Occipital lobe (tissue), 2 donors: ENCODE results near the gene PUDP. TPM values are rescaled to one million over a fixed set of nuclear protein-coding genes. Genes with fewer than 3 reads are reported as not detected.
"Not testable (repeated sequence)": the region's sequence is repeated elsewhere in the genome, so short reads cannot be mapped to it uniquely, and the experiment has no call there.

Source experiments
- DNase-seq: peaks from one replicate; lab custom pipeline; 2025; lab: John Stamatoyannopoulos, UW
- total RNA-seq: library from RNA; depleted of rRNA; stranded (reverse); fragments of >200 nt; gene quantifications from one replicate; pipeline ENCODE4 v1.2.3, GENCODE V29; 2014

Gene PUDP
- total RNA-seq = 5.8 TPM

DNA sequence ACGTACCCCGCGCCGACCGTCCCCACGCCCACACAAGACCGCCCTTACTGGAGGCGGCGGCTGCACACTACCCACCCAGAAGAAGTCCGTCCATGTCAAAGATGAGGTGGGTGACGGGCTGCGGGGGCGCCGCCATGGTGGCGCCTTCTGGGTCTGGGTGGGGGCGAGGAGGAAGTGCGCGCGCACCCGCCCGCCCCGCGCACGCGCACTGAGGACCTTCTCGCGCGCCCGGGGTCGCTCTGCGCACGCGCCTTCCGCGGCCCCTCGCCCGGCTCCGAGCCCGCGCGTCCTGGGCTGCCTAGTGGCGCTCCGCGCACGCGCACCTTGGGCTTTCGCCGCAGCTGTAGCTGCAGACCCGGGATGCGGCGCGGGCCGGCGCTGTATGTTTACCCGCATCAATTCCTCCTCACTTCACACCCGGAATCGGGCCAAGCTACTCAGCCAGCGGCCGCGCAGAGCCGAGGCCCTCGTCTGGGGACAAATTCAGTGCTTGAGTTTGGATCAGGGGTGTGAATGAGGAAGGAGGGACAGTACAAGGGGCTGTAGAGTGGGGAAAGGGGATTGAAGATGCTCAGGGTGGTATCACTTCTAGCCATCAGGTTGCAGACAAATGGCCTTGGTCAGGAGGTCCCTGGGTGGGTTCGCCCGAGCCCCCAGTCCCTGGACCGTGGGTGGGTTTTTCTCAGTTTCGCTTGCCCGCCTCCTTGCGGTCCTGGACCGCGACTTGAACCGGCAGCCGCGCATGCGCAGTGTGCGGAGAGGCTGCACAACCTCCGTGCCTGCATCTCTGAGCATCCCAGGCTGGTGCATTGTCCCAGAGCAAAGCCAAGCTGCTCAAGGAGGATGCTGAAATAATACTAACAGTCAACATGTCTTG is at the start of gene PUDP:
TSS of gene PUDP (minus strand) at position 176 of the 877 bp plus-strand sequence. CDS start at position 136, 40 bp downstream.
- DNase-seq = peak; percentile 58

DNA sequence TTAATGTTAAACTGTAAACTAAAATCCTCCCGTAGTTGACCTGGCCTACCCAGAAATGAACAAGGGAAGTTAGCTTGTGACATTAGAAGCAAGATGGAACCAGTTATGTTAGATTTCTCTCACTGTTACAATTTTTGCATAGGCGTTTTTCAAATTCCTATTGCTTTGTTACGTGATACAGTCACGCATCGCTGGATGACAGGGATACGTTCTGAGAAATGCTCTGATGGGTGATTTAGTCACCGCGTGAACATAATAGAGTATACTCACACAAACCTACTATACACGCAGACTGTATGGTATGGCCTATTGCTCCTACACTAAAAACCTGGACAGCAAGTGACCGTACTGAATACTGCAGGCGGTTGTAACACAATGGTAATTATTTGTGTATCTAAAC is 46.7 kb upstream of the PUDP start:
- DNase-seq = no peak

DNA sequence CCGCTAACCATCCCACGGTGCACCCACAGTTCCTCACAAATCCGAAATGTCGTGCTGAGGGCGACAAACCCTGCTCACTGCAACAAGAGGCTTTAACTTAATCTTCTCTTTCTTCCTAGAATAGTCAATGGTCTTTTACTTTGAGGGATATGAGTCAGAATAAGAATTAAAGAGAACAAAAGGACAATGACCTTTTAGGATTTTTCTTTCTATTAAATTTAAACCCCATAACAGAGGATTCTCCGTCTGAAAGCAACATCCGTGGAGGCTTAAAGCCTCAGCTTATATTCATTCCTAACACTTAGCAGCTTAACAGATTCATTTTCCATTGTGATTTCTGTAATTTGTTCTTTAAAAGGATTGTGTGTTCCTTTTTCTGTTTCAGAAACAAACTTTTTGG is 44.9 kb upstream of the PUDP start:
- DNase-seq = no peak

DNA sequence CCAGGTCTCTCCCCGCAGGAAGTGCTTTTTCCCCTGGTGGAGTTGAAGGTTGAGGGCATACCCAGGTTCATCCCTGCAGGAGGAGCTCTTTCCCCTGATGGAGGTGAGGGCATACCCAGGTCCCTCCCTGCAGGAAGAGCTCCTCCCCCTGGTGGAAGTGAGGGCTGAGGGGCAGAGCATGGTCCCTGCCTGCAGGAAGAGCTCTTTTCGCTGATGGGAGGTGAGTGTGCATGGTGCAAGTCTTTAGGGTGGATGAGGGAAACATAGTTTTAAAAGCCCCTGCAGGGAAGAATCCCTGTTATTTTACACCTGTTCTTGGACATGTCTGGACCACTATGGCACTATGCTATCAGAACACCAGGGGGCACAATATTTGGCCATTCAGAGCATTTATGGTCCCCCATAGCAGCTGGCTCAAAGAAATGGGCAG is 43.7 kb upstream of the PUDP start:
- DNase-seq = no peak

DNA sequence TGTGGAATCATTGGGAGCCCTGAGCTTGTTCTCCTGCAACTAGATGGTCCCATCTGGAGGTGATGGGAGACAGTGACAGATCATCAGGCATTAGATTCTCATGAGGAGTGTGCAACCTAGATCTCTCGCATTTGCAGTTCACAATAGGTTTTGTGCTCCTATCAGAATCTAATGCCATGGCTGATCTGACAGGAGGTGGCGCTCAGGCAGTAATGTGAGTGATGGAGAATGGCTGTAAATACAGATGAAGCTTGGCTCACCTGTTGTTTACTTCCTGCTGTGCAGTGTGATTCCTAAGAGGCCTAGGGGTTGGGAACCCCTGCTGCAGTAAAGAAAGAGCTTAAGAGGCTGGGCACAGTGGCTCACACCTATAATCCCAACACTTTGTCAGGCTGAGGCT is 42.2 kb upstream of the PUDP start:
- DNase-seq = no peak

DNA sequence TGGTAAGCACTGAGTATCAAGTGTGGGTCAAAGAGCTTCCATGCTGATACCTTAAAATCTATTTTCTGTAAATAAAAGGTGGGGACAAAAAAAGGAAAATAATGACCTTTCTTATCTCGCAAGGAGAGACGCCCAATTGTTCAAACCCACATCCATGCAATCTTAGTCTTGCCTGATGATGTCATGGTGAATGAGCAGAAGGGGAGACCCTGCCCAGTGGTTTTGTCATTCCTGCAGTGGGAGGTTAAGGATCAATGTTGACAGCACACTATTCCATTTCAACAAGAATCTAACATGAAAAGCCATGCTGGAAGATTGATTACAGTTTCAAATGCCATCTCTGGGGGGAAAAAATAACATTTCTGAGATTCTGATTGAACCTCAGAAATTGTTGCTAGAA is 40.7 kb upstream of the PUDP start:
- no peak for DNase-seq

DNA sequence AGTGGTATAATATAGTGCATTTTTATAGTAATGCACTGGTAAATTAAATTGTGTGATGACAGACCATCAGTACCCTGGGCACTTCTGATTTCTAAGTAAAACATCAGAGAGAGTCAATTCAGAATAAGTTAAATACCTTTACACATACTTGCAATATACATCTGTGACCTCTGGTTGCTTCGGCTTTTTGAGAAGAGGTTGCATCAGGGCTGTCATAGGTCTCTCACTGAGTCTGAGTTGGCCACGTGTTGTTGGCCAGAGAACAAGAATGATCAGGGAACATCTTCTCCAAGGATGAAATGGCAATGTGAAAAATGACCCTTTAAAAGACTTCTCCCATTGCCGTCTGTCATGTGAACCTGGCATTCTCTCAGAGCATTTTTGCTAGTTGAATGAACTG is 36.9 kb upstream of the PUDP start:
- DNase-seq = no peak

DNA sequence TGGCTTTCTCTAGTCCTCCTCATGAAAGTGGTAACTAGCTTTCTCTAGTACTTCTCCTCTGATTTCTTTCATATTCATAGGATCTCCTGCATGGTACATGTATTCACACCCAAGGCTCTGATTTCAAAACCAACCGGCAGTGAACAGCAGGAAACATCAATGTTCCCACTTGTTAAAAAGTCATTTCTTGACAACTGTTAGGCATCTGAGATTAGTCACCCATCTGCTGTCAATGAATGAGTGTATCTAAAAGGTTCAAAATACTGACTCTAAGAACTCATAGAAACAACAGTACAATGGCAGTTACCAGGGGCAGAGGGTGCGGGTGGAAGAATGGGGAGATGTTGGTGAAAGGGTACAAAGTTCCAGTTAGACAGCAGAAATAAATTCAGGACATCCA is 31.5 kb upstream of the PUDP start:
- DNase-seq = no peak

DNA sequence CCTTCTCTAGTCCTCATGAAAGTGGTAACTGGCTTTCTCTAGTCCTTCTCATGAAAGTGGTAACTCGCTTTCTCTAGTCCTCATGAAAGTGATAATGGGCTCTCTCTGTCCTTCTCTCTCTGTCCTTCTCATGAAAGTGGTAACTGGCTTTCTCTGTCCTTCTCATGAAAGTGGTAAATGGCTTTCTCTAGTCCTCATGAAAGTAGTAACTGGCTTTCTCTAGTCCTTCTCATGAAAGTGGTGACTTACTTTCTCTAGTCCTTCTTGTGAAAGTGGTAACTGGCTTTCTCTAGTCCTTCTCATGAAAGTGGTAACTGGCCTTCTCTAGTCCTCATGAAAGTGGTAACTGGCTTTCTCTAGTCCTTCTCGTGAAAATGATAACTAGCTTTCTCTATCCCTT is 30.9 kb upstream of the PUDP start:
- DNase-seq = not testable (repeated sequence)

DNA sequence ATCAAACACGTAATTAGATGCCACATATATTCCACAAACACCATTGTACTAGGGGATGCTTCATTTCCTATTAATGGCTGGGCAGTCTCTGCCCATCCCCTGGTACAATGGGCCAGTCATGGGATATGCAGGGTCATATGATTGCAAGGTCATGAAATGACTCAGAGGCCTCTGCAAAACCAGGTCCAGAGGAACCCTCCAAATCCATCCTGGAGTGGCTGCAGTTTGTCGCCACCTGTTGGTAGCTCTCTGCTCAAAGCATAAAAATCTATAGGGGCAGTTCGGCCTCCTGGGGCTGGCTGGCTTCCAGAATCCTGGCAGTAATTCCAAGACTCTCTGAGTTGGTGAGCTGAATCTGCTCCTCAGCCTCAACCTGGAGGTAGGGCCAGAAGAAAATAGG is 22.9 kb upstream of the PUDP start:
- no peak for DNase-seq

DNA sequence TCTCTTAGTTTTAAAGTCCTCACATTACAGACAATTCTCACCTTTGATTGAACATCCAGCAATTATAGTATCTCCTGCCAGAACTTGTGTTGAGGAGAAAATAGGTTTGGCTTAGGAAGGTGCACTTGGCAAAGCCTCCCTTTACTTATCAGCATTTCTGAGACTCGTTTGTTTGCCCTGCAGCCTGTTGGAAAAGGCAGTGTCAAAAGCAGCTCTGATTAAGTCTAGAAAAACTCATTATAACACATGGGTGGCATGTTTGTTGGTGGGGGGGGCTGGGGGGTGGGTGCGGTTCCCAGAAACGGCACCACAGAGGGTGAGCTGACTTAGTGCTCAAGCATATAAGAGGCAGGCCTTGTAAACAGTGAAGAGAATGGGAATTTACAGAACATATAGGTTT is 21.7 kb upstream of the PUDP start:
- DNase-seq = no peak

DNA sequence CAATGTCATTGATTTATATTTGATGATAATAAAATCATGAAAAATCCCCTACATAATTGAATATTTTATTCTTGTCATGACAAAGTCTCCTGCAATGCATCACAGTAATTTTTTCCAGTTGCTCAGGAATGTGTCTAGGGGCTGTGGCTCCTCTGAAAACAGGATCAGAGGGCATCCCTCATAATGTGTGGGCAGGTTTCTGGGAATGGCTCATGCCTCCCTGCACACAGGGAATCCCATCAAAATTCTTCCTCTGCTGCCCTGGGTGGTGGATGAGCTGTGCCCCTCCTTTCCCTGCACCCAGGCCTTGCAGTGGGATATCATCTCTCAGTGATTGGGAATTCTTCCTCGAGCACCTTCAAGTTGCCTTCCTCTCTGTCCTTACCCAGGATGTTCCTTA is 20.4 kb upstream of the PUDP start:
- no peak for DNase-seq

DNA sequence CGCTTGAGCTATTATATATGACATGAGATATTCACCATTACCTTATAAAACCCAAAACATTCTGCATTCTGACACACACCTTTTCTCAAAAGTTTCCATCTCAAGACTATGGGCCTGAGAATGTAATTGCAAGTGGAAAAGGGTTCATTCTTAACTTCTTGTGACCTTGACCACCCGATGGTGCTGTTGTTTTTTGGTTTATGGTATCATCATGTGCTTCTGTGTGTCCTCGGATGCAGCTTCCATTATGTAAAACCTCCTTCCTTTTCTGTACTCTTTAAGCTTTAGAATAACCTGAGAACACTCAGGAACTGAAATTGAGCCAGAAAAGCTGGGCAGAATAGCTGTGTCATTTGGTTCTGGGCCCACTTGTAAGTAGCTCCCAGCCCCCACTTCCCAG is 16.2 kb upstream of the PUDP start:
- no peak for DNase-seq

DNA sequence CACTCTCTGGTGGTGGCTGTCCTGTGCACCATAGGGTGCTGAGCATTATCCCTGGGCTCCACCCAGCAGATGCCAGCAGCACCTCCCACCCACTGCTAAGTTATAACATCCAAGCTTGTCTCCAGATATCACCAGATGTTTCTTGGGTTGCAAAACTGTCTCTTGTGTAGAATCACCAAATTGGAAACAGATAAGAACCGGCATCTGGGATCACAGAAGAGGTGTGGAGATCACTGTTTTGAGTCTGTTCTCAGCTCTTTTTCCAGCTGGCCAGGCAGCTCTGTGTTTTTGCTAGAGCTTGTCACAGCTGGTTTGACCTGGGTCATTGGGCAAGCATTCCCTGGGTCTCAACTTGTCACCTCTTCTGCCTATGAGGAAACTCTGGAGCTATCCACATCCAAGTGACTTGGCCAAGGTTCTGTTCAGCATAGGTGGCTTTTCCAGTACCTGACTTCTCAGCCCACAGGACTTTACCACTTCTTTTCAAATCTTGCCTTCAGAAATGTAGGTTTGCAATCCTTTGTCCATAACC is 15.3 kb upstream of the PUDP start:
- no peak for DNase-seq

DNA sequence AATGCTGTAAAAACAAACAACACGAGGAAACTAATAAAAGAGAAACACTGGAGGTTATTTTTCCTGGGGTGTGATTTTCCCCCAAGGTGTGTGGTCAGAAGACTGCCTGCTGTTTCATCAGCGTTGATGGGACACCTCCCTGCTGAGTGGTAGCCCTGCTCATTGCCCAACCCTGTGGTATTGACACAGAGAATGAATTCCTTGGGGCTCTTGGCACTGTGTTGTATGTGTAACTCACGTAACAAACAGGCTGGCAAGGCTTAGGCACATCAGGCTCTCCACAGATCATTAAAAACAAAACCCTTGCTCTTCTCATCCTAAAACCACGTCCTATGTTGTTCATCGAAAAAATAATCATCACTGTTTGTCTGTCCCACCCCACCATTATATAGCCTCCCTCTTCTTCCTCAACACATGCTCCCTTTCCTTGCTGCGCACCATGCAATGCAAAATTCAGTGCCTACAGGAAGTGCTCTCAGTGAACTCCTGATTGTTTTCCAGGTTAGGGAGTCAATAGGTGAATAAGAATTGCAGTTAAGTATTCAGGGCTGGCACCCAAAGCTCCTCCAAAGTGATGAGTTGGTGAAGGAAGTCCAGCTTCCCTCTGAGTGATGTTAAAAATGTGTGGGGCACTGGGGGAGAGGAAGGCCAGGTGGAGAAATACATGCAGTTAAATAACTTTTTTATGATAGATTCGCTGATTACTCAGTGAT is 11.4 kb upstream of the PUDP start:
- no peak for DNase-seq

DNA sequence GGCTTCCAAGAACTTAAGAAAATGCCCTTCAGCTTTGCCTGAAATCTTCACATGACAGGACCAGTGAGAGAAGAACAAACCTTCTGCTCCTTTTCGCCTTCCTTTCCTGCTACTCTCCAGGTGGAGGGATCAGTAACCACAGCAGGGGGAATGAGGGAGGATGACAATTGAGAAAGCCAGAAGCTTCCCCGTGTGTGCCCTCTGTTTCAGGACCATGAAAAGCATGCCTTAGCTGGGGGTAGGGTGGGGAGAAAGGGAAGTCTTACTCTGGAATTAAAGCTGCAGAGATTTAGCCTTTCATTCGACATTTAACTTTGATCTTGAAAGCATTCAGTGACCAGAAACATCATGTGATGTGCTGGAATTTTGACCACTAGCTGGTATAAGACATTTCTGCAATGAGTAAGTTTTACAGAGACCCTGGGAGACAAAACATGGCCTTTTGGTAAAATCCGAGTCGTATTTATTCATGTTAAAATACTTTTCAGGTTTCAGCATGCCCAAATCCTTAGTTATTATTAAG is 10.6 kb upstream of the PUDP start:
- DNase-seq = no peak

DNA sequence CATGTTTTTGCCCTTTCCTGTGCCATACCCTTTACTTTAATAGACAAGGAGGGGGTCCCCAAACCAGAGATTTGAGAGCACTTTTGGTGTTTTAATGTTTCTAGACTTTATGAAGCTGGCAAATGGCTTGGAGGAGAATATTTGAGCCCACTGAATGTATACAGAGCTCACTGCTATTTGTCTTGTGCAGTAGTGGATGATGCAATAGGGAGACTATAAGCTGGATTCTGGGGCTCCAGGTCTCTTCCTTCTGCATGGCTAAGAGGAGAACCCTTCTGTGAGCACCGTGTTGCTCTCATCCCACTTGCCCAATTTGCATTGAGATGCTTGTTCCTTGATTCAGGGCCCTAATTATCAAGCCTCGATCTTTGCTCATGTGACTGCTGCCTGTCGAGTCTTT is 8.9 kb upstream of the PUDP start:
- DNase-seq = no peak

DNA sequence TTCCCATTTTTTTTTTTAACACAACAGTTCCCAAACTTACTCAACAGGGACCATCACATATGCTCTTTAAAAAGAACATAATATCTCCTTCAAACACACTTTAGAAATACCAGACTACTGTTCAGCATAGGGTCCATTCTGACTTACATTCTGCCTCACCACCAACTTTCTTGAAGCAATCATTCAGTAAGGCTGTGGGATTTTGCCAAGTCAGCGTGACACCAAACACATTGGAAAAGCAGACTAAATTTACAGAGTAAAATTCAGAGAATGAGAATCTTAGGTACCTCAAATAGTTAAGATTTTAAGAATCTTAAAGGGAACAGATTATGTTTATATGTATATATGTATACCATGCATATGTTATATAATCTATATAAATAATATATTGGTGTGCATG is 7.2 kb upstream of the PUDP start:
- no peak for DNase-seq

DNA sequence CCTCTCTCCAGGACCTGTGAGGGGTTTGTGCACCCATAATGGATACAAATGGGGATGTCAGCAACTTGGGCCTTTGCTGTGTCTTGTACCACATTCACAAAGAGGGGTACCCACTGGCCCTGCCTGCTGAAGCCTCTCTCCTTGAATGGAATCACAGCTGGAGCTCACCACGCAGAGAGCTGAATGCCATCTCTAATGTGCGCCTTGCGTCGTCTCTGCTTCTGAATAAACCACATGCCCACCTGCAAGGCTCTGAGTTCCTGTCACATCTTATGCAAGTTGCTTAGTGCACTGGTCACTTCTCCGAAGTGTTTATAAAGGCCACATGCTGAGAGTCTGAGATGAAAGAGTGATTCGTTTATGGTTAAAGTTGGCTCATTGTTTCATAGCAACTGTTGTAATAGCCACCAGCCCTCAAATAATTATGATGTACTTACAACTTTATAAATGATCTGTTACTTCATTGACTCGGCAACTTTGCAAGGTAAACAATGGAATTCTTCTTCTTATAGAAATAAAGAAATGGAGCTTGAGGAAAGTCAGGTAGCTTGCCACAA is 6.2 kb upstream of the PUDP start:
- DNase-seq = no peak

DNA sequence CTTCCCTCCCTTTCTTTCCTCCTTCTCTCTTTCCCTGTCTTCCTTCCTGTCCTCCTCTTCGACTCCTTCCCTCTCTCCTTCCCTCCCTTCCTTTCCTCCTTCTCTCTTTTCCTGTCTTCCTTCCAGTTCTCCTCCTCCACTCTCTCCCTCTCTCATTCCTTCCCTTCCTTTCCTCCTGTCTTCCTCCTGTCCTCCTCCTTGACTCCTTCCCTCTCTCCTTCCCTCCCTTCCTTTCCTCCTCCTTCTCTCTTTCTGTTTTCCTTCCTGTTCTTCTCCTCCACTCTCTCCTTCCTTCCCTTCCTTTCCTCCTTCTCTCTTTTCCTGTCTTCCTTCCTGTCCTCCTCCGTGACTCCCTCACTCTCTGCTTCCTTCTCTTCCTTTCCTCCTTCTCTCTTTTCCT is 5.3 kb upstream of the PUDP start:
- DNase-seq = no peak

DNA sequence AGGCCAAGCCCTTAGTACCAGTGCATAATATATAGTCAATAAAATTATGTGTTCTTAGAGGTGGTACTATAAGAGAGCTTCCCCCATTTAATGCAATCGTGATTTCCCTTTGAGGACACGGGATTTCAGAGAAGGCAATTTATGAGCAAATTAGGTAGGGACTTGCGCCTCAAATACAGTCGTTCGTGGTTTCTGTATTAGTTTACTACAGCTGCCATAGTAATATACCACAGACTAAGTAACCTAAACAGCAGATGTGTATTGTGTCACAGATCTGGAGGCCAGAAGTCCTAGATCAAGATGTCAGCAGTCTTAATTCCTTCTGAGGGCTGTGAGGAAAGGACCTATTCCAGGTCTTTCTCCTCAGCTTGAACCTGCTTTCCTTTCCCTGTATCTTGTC is 1.5 kb upstream of the PUDP start:
- DNase-seq = no peak

DNA sequence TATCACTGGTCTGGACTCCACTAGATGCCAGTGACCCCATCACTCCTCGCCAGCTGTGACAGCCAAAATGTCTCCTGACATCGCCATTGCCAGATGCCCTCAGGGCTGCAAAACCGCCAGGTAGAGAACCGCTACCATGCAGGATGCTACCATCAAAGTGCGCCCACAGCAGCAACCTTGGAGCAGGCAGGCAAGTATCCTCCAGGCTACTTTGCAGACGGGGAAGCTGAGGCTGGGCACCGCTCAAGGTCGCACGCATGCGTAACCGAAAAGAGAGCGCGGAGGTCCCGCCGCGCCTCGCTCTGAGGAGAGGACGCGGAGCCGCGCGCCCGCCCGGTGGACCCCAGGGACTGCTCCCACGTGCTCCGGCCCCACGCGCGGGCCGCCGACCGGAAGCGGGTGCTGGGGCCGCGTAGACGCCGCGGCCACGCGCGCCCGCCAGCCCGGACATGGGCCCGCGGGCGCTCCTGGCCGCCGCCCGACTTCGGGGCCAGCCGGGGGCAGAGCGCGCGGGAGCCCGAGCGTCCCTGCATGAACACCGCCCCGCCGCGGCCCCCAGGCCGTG is 458 bp downstream of the PUDP start, which contains the start of gene STS:
TSS of gene STS (plus strand) at position 300 of the 565 bp plus-strand sequence. CDS start 105,488 bp downstream, outside the sequence.
- peak; percentile 51 for DNase-seq
